ENCODE measurements around the gene IMMP2L. TPM values are rescaled to one million over a fixed set of nuclear protein-coding genes. Genes with fewer than 3 reads are reported as not detected.

IMMP2L gene
- total RNA-seq, 4 donors from 2014 or later: 8.3 to 19.2 (median 17.8) TPM

- no peak for DNase-seq
These were observed 329.8 kb downstream of the IMMP2L start for GRCh38 chr7:111232249-111233084.

GRCh38 chr7:111229916-111230315 is 332.4 kb downstream of the IMMP2L start:
- Histone ChIP-seq H3K27ac (no peak overlapping the region), H3K9me3 (no peaks in the 10 kb centered on the region), H3K4me1 (peaks cover 2 to 11% of the 10 kb centered on the region in 2 donors), H3K27me3 (no peaks in the 10 kb centered on the region), H3K4me3 (no peak overlapping the region), H3K36me3 (no peaks in the 10 kb centered on the region)
- in situ Hi-C loops (cut with MboI; ENCODE audit: low sequenced_read_pairs in 4 of 4) (no loop called here), intact Hi-C loops (cut with DNase I; ENCODE audit: low total_unique reads) (no loop called here)
- DNase-seq (no peak), ATAC-seq (no peak)
- TF ChIP-seq CTCF (IDR thresholded peaks at IDR 0.05 in 4 of 5, conservative IDR thresholded peaks at IDR 0.05 in 1 of 5): no peak
- TF ChIP-seq POLR2A (IDR thresholded peaks at IDR 0.05): no peak

More at GRCh38 chr7:111232249-111233084, 329.8 kb downstream of the IMMP2L start:
- ATAC-seq: no peak
- TF ChIP-seq POLR2A (IDR thresholded peaks at IDR 0.05): no peak
- TF ChIP-seq CTCF (IDR thresholded peaks at IDR 0.05 in 4 of 5, conservative IDR thresholded peaks at IDR 0.05 in 1 of 5): no peak
- Histone ChIP-seq H3K4me3 (no peak overlapping the region), H3K27me3 (no peaks in the 10 kb centered on the region), H3K27ac (no peak overlapping the region), H3K36me3 (no peaks in the 10 kb centered on the region), H3K9me3 (no peaks in the 10 kb centered on the region), H3K4me1 (peaks cover 0 to 2% of the 10 kb centered on the region in 2 donors)
- in situ Hi-C loops (cut with MboI; ENCODE audit: low sequenced_read_pairs in 4 of 4) (no loop called here), intact Hi-C loops (cut with DNase I; ENCODE audit: low total_unique reads) (no loop called here)

- H3K36me3 ChIP-seq: no peaks in the 10 kb centered on the region
- TF ChIP-seq POLR2A (IDR thresholded peaks at IDR 0.05): no peak
- TF ChIP-seq CTCF (IDR thresholded peaks at IDR 0.05 in 4 of 5, conservative IDR thresholded peaks at IDR 0.05 in 1 of 5): no peak
- intact Hi-C loops (cut with DNase I; ENCODE audit: low total_unique reads) (no loop called here), in situ Hi-C loops (cut with MboI; ENCODE audit: low sequenced_read_pairs in 4 of 4) (no loop called here)
- no peaks in the 10 kb centered on the region for H3K9me3 ChIP-seq
- H3K4me1 ChIP-seq: peaks cover 8 to 17% of the 10 kb centered on the region in 2 donors
- DNase-seq (no peak), ATAC-seq (no peak)
- no peaks in the 10 kb centered on the region for H3K27me3 ChIP-seq
- no peak overlapping the region for H3K4me3 ChIP-seq
- H3K27ac ChIP-seq: no peak overlapping the region
These were observed 333.0 kb downstream of the IMMP2L start for GRCh38 chr7:111229181-111229740.

- Histone ChIP-seq H3K27me3 (no peaks in the 10 kb centered on the region), H3K4me1 (peaks cover 9 to 25% of the 10 kb centered on the region in 2 donors), H3K4me3 (no peak overlapping the region), H3K9me3 (no peaks in the 10 kb centered on the region), H3K36me3 (no peaks in the 10 kb centered on the region), H3K27ac (no peak overlapping the region)
- no peak for DNase-seq
- in situ Hi-C loops (cut with MboI; ENCODE audit: low sequenced_read_pairs in 4 of 4): no loop called here
- TF ChIP-seq CTCF (IDR thresholded peaks at IDR 0.05 in 4 of 5, conservative IDR thresholded peaks at IDR 0.05 in 1 of 5) (no peak), POLR2A (IDR thresholded peaks at IDR 0.05) (no peak)
- ATAC-seq: no peak
- intact Hi-C loops (cut with DNase I; ENCODE audit: low total_unique reads): no loop called here
These were observed 333.9 kb downstream of the IMMP2L start for GRCh38 chr7:111228437-111228836.

Measured in gastrocnemius medialis (tissue), 4 donors.